GM12874 (cell line): ENCODE results near the gene RARS2.

Experiments
- TF ChIP-seq, protein P1 (sequence below): IDR thresholded peaks from 2 replicates; pipeline ENCODE4 v1.5.1; 2011; ENCODE audit warnings: low read depth, mild to moderate bottlenecking, control low read depth, low read length, moderate library complexity; ENCODE audit not compliant: insufficient read depth

Gene RARS2

DNA sequence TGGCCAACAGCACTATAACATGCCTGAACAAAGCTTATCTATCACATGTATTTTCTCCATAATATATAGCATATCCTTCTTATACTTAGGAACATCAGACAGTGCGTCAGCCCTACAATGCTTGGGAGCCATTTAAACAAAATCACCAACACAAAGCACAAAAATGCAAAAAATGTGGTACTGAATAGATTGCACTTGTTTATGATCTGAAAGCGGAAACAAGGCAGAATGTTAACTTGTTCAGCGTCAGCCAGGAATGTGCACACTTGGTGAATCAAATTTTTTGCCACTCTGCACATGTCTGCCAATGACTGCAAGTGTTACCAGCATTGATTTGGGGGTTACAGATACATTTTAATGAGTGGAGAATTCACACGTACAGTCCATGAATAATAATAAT is 102.2 kb downstream of the RARS2 start:
- TF ChIP-seq, protein P1, sequence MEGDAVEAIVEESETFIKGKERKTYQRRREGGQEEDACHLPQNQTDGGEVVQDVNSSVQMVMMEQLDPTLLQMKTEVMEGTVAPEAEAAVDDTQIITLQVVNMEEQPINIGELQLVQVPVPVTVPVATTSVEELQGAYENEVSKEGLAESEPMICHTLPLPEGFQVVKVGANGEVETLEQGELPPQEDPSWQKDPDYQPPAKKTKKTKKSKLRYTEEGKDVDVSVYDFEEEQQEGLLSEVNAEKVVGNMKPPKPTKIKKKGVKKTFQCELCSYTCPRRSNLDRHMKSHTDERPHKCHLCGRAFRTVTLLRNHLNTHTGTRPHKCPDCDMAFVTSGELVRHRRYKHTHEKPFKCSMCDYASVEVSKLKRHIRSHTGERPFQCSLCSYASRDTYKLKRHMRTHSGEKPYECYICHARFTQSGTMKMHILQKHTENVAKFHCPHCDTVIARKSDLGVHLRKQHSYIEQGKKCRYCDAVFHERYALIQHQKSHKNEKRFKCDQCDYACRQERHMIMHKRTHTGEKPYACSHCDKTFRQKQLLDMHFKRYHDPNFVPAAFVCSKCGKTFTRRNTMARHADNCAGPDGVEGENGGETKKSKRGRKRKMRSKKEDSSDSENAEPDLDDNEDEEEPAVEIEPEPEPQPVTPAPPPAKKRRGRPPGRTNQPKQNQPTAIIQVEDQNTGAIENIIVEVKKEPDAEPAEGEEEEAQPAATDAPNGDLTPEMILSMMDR: no peak

DNA sequence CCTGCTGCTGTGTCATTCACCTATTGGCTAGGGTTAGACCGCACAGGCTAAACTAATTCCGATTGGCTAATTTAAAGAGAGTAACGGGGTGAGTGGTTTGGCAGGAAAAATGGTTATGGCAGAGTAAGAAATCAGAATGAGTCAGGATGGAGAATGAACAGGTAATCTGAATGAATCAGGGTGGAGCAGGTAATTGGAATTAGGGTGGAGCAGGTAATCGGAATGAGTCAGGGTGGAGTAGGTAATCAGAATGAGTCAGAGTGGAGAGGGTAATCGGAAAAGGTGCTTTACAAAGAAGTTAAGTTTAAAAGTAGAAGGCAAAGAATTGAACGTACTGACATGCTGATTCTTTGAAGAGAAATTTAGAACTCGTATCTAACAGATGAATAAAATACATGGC is 105.3 kb downstream of the RARS2 start:
- TF ChIP-seq, protein P1: no peak

- TF ChIP-seq, protein P1: no peak
Observed at GRCh38 chr6:87483929-87484328, 105.9 kb downstream of the RARS2 start.

GRCh38 chr6:87482366-87482765 is 107.4 kb downstream of the RARS2 start:
- TF ChIP-seq, protein P1: no peak

- TF ChIP-seq, protein P1: no peak
Observed at GRCh38 chr6:87481931-87482330, 107.9 kb downstream of the RARS2 start.

DNA sequence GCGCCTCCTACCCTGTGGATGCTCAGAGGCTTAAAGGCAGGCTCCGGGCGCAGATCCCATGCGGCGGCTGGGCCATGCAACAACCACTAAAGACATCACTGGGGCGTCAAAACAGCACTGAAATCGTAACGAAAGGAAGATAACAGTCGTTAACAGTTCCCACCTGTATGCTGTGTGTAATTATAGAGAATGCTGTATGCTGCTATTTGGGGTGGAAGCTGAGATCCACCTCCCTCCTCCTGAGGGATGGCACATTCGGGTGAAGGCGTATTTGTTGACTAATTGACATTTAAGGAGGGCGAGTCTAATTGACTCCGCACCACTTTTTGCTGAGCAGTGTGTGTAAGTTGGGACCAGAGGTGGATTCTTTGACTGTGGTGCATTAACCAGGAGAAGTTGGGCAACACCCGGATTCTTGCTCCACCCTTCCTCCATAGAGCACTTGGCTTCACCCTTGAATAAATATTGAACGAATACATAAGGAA is 116.3 kb downstream of the RARS2 start:
- TF ChIP-seq, protein P1: no peak

- TF ChIP-seq, protein P1: no peak
Observed at GRCh38 chr6:87472525-87473418, 117.0 kb downstream of the RARS2 start, which contains the start of gene SLC35A1. Gene SLC35A1, plus strand, starts transcription at chr6:87472974. Its CDS starts 30 bp downstream, at chr6:87473004.
